HG02623 (cell line): ENCODE measurements around the gene ZBTB47.

Experiments
- ATAC-seq: cut with Tn5 transposase; IDR thresholded peaks from one replicate; pipeline ENCODE4 v1.9.1; 2021; ENCODE audit warnings: moderate library complexity; ENCODE audit not compliant: unreplicated experiment

ZBTB47 gene

DNA sequence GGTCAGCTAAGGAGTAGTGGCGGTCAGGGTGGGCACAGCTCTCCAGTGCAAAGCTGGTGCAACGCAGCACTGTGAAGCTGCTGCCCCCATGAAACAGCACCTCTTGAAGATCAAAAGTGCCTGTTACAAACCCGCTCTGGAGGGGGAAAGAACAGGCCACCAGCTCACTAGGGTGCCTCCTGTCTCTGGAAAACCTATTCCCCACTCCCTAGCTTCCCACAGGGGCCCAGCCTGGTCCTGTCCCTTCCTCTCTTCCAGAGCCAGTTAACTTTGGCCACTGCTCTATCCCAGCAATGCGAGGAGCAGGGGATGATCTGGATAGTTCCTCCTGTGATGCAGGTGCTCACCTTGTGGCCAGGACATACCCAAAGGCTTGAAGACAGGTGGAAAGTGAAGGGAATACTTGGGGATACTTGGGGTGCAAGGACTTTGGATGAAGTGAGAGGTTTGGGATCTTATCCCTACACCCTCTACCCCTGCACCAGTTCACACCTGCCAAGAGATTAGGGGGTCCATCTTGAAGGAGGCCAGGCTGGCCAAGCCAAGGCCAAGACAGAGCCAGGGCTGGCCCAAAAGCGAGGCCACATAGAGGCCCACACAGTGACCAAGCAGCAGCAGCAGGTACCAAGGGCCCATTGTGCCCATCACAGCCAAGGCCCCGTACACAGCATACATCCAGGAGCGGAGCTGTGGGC lies 44.9 kb downstream of the ZBTB47 start:
- no peak for ATAC-seq

DNA sequence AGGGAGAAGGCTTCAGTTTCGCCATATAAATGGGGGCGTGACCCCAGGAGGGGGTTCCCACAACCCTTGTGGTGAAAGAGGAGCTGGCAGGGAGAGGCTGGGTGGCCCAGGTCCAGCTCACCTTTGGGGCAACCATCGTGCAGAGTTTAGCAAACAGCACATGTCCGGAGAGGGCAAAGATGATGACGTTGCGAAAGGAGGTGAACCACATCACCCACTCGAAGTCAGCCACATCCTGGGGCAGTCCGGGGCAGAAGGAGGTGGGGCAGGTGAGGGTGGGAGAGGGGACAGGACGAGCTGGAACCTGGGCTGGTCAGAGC lies 45.4 kb downstream of the ZBTB47 start:
- ATAC-seq = no peak

DNA sequence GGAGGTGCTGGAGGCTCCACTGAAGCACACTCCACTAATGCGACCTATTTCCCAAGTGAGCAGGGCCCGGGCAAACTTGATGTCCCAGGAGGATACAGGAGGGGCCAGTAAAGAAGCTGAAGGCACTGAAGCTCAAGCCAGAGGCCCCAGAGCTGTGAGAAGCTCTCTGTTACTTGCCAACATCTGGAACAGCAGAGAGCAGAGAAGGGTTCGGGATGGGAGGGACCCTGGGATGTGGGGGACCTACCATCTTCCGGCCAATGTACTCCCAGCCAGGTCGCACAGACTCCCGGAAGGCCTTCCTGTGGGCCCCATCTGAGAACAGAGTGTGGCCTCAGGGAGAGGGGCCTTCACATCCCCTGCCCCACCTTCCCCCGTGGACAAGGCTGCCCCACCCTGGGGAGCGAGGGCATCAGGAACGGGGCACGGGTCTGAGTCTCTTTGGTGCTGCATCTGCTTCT lies 46.0 kb downstream of the ZBTB47 start:
- ATAC-seq = no peak

- no peak for ATAC-seq
Observed at GRCh38 chr3:42700366-42701288, 47.1 kb downstream of the ZBTB47 start.

- no peak for ATAC-seq
Observed at GRCh38 chr3:42701371-42702065, 48.0 kb downstream of the ZBTB47 start.

- no peak for ATAC-seq
Observed at GRCh38 chr3:42702066-42702951, 48.8 kb downstream of the ZBTB47 start, which contains the start of gene HHATL. HHATL (minus strand) TSS chr3:42702798; CDS start chr3:42700826, 1,972 bp downstream.

DNA sequence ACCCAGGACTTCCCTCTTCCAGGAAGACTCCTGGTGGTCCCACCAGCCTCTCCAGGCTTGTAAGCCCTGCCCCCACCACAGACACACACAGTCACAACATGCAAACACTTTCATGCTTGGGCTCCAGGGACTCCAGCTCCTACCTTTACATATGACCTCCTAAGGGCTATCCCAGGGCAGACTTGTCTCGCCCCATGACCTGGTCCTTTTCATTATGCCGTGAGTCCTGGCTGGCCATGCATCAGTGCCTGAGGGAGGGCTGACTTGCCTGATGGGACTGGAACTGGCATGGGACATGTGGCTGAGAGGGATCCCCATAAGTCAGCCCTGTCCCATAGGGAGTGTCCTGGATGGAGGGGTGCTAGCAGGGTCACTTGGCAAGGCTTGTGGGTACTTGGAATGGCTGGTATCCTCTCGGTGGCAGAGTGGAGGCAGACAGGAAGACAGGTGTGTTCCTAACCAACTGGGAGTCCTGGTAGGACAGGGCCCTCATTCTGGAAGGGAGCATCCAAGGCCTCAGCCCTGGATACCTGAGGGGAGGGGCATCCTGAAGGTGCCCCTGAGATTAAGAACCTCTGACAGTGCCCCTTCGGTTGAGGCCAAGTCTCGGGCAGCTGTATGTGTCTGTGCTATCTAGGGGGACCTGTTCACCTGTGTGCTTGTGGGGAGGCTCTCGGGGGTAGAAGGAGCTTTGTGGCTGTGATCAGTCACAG lies 49.6 kb downstream of the ZBTB47 start:
- no peak for ATAC-seq

DNA sequence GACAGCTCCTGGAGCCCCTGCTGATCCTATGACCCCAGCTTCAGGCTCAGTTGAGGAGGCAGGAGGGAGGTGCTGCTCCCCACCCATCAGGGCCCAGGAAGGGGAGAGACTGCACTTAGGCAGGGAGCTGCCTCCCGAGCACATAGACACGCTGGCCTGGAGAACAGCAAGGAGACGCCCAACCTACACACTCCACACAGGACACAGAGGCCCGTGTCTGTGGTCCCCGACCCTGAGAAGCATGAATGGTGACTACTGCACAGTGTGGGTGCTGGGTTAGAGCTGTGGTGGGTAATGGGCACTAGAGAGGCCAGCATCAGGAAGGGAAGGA lies 50.2 kb downstream of the ZBTB47 start:
- no peak for ATAC-seq

- no peak for ATAC-seq
Observed at GRCh38 chr3:42704136-42704841, 50.8 kb downstream of the ZBTB47 start.

DNA sequence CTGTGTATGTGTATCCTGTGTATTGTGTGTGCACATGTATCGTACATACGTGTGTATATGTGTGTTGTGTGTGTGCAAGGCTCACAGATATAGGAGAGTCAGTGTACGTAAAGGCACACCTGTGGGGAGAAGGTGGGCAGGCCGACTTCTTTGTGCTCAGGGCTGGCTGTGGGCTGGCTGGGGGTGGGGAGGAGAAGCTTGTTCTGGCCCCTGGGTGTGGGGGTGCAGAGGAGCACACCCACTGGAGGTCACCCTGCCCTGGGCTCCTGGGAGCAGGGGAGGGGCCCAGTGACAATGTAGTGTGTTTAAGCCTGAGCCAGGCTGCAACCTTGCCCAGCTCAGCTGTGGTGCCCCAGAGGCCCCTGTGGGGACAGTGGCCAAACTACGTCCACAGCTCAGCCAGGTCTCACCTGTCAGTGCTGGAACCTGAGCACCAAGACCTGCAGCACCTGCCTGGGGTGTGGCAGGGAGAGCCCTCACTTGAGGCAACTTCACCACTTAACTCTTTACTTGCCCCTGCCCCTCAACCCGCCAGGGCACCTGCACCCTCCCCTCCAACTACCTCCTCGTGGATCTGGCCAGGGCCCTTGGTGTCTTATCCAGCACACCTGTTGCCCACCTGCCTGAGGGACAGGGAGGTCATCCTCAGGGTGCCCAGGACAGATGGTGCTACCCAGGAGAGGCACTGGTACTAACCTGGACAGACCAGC lies 51.7 kb downstream of the ZBTB47 start:
- no peak for ATAC-seq

- no peak for ATAC-seq
Observed at GRCh38 chr3:42705962-42706585, 52.6 kb downstream of the ZBTB47 start.

DNA sequence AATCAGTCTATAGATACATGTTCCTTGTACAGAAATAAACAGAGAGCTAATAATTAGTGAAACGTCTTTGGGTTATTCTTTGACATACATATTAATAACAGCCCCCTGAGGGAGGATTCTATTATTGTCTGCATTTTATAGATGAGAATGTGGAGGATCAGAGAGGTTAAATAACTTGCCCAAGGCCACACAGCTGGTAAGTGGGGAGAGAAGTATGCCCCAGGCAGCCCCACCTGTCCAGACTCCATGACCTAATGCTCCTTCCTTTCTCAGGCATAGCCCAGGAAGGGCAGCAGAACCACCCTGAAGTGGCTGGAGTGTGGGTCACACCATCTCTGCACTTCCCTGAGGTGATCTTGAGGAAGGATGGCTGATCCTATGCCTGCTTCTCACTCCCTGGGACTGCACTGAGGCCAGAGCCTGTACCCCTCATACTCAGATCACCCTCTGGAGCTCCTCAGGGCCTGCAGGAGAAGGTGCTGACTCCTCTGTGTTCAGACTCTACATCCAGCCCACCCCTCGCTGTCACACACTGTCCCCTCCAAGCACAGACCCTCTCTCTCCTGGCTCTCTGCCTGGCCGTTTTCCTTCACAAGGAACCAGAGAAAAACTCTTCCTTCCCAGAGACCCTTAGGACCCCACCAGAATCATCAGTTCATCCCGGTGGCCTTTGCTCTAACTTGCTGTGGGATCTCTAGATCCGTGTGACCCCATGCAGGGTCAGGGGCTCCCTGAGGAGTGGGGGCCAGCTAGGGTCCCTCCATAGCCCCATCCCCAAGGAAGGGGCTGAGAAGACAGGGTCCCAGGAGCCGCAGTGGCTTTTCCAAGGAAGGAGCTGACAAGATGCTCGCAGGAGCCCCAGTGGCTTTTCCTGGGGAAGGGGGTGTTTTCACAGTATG lies 53.5 kb downstream of the ZBTB47 start:
- no peak for ATAC-seq

DNA sequence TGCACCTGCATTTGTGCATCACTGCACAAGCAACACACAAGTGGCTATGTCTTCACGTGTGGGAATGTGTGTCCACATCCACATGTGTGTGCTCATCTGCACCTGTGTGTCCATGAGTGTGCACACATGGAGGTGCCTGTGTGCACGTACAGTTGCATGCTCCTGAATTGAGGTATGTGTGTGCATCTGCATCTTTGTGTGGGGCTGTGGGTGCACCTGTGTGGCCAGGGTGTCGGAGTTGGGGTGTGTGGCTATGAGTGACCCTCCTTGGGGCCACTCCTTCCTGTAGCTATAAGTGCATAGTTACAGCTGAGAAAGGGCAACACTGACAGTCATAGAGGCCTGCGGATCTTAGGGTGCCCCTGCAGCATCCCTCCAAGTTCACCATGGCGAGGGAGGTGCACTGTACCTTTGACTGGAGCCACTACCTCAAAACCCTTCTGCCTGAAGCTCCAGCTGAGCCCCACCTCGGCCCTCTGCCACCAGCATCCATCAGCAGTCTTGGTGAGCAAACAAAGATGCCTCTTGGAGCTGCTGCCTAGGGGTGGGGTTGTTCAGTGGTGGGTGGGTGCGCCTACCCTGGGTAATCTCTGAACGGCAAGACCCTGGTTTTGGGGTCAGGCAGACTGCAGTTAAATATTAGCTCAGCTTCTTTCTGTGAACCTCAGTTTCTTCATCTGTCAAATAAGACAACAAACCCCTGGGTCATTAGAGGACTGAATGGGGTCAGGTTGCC lies 54.3 kb downstream of the ZBTB47 start:
- ATAC-seq = no peak

DNA sequence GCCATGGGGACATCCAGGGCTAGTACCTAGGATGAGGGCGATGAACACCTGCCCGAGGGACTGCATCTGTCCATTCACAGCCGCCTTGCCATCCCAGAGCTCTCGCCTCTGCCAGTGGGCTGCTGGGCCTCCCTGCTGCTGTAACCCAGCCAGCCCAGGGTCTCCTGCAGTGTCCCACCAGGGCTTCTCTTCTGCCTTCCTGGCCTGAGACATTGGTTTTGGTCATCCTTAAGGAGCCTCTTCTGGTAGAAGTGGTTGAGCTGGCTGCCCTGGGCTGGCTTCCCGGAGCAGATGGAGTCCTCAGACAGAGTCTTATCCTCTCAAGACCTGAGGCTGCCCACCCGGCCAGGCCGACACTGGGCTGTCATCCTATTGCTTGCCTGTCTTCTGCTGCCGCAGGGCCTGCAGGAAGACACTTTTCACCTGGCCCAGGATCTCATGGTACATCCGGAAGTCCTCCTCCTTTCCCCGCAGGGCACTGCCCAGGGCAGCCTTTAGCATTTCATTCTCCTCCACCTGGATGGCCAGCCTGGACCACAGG lies 55.2 kb downstream of the ZBTB47 start:
- ATAC-seq = no peak

DNA sequence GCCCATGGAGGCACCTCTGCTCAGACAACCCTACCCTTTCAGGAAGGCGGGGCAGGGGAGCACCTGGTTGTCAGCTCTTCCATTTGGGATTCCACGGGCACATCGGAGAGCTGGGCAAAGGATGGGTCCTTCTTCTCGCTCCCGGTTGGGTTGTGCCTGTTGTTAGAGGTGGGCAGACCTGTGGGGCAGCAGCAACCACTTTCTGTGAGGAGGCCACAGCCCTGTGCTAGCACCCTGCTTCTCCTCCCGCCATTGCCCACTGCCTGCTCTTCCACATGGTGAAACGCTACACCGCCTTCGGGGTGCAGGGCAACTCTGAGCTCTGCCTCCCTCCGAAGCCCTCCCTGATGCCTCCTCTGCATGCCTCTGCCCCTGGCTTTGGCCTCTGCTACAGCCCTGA lies 56.1 kb downstream of the ZBTB47 start:
- no peak for ATAC-seq

DNA sequence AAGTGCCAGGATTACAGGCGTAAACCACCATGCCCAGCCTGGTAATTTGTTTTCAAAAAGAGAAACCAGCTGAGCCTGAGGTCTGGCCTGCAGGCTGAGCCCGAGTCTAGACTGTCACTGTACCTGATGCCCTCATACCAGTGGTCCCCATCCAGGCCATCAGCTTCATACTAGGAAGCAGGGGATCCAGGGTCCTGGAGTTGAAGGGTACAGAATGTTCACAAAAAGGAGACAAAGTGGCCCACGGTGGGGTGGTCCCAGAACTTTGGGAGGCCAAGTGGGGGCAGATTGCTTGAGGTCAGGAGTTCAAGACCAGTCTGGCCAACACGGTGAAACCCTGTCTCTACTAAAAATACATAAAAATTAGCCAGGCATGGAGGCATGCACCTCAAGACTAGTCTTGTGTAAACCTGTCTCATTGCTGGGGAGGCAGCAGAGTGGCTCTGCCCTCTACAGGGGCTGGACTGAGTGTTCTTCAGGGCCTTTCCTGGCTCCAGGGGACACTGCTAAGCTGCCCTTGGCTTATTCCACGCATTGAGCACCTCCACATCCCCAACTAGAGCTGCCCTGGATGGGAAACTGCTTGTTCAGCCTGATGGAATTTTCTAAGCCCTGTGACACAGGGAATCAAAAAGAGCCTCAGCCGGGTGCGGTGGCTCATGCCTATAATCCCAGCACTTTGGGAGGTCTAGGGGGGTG lies 57.0 kb downstream of the ZBTB47 start:
- no peak for ATAC-seq
